A204.1 (cell line): ENCODE results near the gene OR7G2.
"Not testable (repeated sequence)": the region's sequence is repeated elsewhere in the genome, so short reads cannot be mapped to it uniquely, and the experiment has no call there.

Experiments used
- FAIRE-seq: peaks from 2 replicates; lab custom pipeline; 2012; peaks lifted over from hg19 to GRCh38; lab: Jason Lieb, UNC

The OR7G2 gene

DNA sequence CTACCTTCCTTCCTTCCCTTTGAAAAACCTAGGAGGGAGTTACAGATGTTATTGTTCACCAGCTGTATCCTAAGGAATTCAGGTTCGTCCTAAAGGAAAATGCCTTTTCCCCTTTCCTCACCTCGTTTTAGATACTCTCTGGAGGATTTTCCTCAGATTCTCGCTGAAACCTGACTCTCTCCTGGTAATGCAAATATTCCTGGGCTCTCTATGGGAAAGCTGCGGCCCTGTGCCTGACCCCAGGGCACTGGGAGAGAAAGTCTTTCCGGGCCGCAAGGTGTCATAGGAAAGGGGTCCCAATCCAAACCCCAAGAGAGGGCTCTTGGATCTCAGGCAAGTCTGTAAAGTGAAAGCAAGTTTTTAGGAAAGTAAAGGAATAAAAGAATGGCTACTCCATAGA lies 33.5 kb downstream of the OR7G2 start:
- FAIRE-seq: no peak

- FAIRE-seq: not testable (repeated sequence)
Observed at GRCh38 chr19:9071720-9072119, 35.6 kb downstream of the OR7G2 start.

GRCh38 chr19:9070066-9070465 lies 37.2 kb downstream of the OR7G2 start:
- FAIRE-seq: no peak

DNA sequence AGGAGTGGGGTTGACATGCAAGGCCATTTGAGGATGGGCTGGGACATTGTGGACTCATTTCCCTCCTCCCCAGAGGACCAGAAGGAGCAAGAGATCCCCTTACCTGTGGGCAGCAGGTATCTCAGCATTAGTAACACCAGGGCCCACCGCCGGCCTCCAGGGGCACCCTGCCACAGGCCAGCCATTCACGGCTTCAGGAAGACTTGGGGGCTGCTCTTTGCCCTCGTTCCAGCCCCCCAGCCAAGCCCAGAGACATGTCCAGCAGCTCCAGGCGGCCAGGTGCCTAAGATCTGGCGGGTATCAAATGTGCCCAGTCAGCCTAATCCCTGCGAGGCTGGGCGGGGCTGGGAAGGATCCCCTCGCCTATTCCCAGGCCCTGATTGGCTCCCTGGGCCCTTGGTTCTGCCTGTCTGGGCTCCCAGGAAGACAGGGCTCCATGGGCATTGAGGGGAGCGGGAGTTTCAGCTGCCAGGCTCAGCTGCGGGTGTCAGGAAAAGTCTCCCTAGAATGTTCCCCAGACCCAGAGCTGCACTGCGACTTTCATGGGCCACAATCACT lies 41.7 kb downstream of the OR7G2 start:
- FAIRE-seq: no peak

DNA sequence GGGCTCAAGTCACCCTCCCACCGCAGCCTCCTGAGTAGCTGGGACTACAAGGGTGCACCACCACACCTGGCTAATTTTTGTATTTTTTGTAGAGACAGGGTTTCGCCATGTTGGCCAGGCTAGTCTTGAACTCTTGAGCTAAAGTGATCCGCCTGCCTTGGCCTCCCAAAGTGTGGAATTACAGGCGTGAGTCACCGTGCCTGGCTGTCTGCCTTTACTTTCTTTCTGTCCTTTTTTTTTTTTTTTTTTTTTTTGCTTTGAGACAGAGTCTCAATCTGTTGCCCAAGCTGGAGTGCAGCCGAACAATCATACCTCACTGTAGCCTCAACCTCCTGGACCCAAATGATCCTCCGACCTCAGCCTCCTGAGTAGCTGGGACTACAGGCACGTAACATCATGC lies 45.4 kb downstream of the OR7G2 start:
- no peak for FAIRE-seq

DNA sequence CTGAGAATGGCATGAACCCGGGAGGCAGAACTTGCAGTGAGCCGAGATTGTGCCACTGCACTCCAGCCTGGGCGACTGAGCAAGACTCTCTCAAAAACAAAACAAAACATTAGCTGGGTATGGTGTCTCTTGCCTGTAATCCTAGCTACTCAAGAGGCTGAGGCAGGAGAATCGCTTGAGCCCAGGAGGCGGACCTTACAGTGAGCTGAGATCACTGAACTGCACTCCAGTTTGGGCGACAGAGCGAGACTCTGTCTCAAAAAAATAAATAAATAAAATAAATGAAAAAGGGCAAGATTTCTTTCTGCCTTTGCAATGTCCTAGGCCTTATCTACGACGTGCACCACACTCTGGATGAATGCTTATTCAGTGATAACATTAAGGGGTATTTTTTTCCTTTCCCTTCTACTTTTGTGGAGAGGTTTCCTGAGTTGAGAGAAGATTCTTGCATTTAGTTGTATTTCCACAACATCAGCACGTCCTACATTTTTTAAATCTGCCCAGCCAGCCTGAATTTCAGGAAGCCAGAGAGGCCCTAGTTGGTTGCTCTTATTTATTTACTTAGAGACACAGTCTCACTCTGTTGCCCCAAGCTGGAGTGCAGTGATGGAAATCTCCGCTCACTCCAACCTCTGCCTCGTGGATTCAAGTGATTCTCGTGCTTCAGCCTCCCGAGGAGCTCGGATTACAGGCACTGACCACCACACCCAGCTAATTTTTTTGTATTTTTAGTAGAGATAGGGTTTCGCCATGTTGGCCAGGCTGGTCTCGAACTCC lies 46.5 kb downstream of the OR7G2 start:
- no peak for FAIRE-seq

- FAIRE-seq: no peak
Observed at GRCh38 chr19:9058905-9059667, 48.2 kb downstream of the OR7G2 start.

GRCh38 chr19:9057505-9058258 lies 49.6 kb downstream of the OR7G2 start:
- FAIRE-seq: no peak

GRCh38 chr19:9056131-9056530 lies 51.1 kb downstream of the OR7G2 start:
- not testable (repeated sequence) for FAIRE-seq

DNA sequence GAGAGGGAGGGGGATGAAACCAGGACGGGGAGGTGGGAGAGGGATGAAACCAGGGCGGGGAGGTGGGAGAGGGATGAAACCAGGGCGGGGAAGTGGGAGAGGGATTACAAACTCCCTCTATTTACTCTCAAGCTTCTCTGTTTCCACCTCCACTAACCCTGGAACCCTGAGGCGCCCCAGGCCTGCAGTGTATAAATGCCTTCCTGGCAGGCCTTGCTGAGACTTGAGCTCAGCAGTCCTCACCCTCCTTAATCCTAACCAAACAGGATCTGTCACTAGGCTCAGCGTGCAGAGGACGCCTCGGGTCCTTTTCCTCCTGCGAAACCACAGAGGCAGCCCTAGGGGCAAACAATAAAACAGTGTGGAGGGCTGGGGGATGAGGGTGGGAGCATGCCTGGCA lies 52.5 kb downstream of the OR7G2 start:
- no peak for FAIRE-seq

- no peak for FAIRE-seq
Observed at GRCh38 chr19:9054207-9054606, 53.1 kb downstream of the OR7G2 start.

DNA sequence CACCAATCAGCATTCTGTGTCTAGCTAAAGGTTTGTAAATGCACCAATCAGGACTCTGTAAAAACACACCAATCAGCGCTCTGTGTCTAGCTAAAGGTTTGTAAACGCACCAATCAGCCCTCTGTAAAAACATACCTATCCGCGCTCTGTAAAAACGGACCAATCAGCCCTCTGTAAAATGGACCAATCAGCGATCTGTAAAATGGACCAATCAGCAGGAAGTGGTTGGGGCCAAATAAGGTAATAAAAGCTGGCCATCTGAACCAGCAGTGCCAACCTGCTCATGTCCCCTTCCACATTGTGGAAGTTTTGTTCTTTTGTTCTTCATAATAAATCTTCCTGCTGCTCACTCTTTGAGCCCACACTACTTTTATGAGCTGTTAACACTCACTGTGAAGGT lies 53.6 kb downstream of the OR7G2 start:
- not testable (repeated sequence) for FAIRE-seq

DNA sequence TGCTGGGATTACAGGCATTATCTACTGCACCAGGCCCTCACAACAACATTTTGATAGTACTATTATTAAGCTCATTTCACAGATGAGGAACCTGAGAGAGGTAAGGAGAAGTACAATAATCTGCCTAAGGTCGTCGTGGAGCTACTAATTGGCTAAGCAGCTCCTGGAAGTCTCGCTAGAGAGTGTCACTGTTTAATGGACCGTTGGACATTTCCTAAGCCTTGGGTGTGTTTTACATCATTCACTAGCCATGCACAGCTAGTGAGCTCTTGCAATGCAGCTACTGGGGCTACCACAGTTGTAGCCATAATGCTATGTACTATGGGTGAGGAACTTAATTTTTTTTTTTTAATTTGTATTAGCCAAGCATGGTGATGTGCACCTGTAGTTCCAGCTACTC lies 54.4 kb downstream of the OR7G2 start:
- no peak for FAIRE-seq
